ENCODE measurements around the gene FCRLB.
"Not testable (repeated sequence)": the region's sequence is repeated elsewhere in the genome, so short reads cannot be mapped to it uniquely, and the experiment has no call there.

FCRLB gene

DNA sequence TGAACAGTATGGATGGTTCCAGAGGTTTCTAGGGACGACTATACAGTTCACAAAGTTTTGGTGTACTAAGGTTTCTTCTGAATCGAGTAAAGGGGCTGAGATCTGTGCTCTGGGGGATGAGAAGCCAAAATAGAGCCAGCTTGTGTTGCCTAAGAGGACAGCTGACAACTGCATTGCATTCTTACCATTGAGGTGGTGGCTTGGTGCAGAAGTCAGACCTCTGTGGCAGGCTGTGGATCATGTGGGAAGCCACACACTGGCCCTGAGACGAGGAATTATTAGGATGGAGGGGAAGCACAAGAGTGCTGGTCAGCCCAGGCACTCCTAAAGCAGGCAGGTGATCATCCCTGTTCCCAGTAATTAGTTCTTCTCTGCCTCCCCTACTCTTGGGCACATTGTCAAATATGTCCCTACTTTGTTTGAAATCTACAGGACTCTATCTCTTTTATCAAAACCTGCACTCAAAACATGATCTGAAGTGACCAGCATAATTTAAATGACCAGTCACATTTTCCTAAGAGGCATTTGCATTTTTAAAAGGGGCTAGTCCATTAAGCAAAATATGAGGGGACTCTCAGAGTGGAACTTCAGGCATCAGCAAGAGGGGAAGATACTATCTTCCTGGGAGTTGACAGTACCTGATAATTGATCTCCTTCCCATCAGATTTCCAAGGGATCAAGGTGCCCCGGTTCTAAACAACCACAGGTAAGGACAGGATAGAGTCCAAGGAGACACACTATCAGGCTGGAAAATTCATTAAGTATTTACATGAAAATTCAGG, at the start of gene FCRLB:
TSS of gene FCRLB (plus strand) at position 589 of the 782 bp plus-strand sequence. CDS start 1,129 bp downstream, outside the sequence.
- no peak for DNase-seq

GRCh38 chr1:161673437-161673836, 47.9 kb upstream of the FCRLB start:
- not testable (repeated sequence) for DNase-seq

- DNase-seq, result not testable (repeated sequence)
These were observed 46.9 kb upstream of the FCRLB start for GRCh38 chr1:161674447-161674846.

GRCh38 chr1:161674908-161675307, 46.4 kb upstream of the FCRLB start:
- not testable (repeated sequence) for DNase-seq

- no peak for DNase-seq
These were observed 44.9 kb upstream of the FCRLB start for GRCh38 chr1:161676441-161676840.

GRCh38 chr1:161676958-161677689, 44.2 kb upstream of the FCRLB start:
- no peak for DNase-seq

GRCh38 chr1:161678500-161678899, 42.8 kb upstream of the FCRLB start:
- DNase-seq, result no peak

DNA sequence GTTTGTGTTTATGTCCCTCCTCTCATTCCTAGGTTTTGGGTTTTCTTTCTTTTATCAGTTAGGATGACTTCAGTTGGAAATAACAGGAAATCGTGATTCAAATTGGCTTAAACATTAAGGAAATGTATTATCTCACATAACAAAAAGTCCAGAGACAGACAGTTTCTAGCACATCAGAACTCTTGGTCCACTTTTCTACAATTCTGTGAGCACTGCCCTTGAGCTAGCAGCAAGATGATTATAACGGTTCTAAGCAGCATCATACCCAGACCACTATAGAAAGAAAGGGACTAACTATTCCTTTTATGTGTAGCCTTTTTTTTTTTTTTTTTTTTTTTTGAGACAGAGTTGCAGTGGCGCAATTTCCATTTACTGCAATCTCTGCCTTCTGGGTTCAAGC, 39.5 kb upstream of the FCRLB start:
- no peak for DNase-seq

- no peak for DNase-seq
These were observed 32.4 kb upstream of the FCRLB start for GRCh38 chr1:161688946-161689345.

DNA sequence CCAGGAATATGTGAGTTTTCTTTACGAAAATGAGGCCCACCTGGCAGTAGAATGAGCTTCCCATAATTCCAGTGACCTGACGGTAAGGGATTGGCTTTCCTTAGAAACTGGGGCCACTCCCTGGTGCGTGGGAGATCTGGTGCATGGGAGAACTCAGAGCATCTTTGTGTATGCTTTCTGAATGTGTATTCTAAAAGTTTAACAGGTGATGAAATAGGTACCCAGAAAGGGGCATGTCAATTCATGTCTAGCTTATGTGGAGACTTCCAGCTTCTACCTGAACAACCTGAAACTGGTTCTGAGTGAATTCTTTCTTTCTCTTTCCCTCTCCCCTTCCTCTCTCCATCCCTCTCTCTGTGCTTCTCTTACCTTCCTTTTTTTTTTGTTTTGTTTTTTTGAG, 29.5 kb upstream of the FCRLB start:
- no peak for DNase-seq

DNA sequence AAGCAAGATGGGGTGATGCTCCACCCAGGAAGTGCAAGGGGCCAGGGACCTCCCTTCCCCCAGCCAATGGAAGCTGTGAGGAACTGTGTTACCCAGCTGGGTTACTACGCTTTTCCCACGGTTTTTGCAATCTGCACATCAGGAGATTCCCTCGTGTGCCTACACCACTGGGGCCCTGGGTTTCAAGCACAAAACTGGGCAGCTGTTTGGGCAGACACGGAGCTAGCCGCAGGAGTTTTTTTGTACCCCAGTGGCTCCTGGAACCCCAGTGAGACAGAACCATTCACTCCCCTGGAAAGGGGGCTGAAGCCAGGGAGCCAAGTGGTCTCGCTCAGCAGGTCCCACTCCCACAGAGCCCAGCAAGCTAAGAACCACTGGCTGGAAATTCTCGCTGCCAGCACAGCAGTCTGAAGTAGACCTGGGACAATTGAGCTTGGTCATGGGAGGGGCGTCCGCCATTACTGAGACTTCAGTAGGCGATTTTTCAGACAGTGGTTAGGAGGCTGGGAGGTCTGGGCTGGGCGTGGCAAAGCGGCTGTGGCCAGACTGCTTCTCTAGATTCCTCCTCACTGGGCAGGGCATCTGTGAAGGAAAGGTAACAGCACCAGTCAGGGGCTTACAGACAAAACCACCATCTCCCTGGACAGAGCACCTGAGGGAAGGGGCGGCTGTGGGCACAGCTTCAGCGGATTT, 28.2 kb upstream of the FCRLB start:
- peak; percentile 32 for DNase-seq

GRCh38 chr1:161698302-161698701, 23.0 kb upstream of the FCRLB start:
- not testable (repeated sequence) for DNase-seq

- DNase-seq, result no peak
These were observed 19.1 kb upstream of the FCRLB start for GRCh38 chr1:161702250-161702649.

DNA sequence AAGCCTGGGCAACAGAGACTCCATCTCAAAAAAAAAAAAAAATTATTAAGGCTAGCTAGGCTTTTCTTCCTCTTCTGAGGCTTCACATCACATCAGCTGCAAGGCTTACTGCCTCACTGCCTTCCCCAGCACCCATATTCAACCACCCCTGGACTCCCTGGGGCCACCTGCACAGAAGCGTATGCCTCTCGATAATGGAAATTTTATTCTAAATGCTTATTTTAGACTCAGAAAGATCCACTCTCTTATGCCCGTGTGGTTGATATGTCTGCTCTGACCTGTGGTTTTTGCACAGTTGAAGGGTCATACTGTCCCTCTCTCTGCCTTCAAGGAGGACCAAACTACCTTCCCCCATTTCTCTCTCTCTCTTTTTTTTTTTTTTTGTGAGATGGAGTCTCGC, 15.8 kb upstream of the FCRLB start:
- no peak for DNase-seq

DNA sequence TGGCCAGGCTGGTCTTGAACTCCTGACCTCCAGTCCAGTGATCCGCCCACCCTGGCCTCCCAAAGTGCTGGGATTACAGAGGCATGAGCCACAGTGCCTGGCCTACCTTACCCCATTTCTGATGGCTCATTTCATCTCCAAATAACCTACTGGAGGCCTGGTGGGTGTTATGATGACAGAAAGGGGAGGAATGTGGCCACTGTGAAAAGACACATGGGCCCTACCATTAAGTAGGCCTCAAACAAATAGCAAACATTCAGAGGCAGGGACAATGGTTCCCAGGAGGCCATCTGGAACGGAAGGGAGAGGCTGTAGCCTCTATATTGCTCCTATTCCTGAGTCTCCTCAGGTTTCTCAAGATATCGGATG, 15.2 kb upstream of the FCRLB start:
- DNase-seq, result no peak

GRCh38 chr1:161706482-161707347, 14.6 kb upstream of the FCRLB start, which contains the start of gene FCRLA:
Gene FCRLA, plus strand, starts transcription at chr1:161707229. Its CDS starts 36 bp downstream, at chr1:161707265.
- peak; percentile 60 for DNase-seq

GRCh38 chr1:161707503-161707902, 13.8 kb upstream of the FCRLB start:
- no peak for DNase-seq

GRCh38 chr1:161709373-161709772, 12.0 kb upstream of the FCRLB start:
- no peak for DNase-seq

- DNase-seq, result no peak
These were observed 10.8 kb upstream of the FCRLB start for GRCh38 chr1:161710560-161710959.

DNA sequence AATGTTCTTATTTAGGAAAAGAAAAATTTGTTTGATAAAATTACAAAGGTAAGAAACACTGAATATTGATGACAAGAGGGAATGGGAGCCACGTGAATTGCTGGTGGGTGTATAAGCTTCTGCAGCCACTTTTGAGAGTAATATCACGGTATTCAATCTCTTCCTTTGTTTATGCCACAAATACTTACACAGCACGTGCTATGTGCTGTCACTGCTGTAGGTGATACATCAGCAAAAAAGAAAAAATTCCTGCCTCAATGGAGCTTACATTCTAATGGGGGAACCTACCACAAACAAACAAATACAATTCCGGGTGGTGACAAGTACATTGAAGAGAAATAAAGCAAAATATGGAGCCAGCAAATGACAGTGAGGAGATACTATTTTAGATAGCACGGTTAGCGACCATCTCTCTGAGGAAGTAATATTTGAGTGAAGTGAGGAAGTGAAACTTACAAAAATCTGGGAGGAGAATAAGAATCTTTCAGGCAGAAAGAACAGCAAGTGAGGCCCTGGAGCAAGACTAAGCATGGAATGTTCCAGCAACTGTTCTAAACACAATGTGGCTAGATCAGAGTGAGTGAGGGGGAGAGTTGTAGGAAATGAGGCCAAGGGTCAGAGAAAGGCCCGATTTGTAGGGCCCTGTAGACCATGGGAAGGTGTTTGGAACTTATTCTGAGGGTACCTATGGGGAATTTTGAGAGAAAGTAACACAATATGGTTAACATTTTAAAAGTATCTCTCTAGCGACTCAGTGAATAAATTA, 2.6 kb upstream of the FCRLB start:
- DNase-seq, result peak; percentile 65

GRCh38 chr1:161719325-161719611, 2.1 kb upstream of the FCRLB start:
- DNase-seq, result no peak

DNA sequence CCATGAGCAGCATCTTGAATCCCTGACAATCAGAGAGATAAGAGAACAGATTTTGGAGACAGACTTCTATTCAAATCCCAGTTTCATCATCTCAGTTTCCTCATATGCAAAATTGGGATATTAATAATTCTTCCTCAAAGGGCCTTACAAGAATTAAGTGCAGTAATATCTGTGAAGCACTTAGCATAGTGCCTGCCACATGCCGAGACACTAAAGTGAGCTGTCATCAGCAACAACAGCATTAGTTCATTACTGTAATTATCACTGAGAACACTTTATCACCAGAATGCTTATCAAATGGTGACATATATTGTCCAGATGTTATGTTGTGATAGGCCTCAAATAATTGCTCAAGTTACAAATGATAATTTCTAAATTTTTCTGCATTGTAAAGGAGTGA, 922 bp upstream of the FCRLB start:
- no peak for DNase-seq
